ENCODE measurements around the gene ANAPC10. TPM values are rescaled to one million over a fixed set of nuclear protein-coding genes. Genes with fewer than 3 reads are reported as not detected.

The ANAPC10 gene
- polyA plus RNA-seq, 4 donors, result 10.1 to 18.7 (median 12.8) TPM

- Histone ChIP-seq H3K4me1 (ENCODE audit: control insufficient read depth in 3 of 3, insufficient read depth in 2 of 3, low read depth in 1 of 3, low read length in 2 of 3) (no peaks in the 10 kb centered on the region), H3K27me3 (ENCODE audit: control insufficient read depth in 3 of 3, insufficient read depth in 3 of 3, low read length in 3 of 3) (no peaks in the 10 kb centered on the region), H3K4me3 (ENCODE audit: low read depth in 1 of 3, low read length in 3 of 3) (no peak overlapping the region), H3K27ac (ENCODE audit: low read depth in 1 of 3, low read length in 2 of 3) (no peak overlapping the region), H3K36me3 (ENCODE audit: control insufficient read depth in 3 of 3, insufficient read depth in 2 of 3, low read depth in 1 of 3, low read length in 3 of 3) (peaks cover 4 to 19% (median 11%) of the 10 kb centered on the region in 3 donors), H3K9me3 (ENCODE audit: control insufficient read depth in 2 of 2, insufficient read depth in 1 of 2, low read depth in 1 of 2, low read length in 1 of 2) (peaks cover 0 to 5% of the 10 kb centered on the region in 2 donors)
- FAIRE-seq (no peak), DNase-seq (no peak)
- 92 to 100% (median 100%) methylated on average over 1 of the region's 1 CpG for WGBS, 3 donors
Measured at GRCh38 chr4:145090380-145090779, 7.6 kb downstream of the ANAPC10 start.

DNA sequence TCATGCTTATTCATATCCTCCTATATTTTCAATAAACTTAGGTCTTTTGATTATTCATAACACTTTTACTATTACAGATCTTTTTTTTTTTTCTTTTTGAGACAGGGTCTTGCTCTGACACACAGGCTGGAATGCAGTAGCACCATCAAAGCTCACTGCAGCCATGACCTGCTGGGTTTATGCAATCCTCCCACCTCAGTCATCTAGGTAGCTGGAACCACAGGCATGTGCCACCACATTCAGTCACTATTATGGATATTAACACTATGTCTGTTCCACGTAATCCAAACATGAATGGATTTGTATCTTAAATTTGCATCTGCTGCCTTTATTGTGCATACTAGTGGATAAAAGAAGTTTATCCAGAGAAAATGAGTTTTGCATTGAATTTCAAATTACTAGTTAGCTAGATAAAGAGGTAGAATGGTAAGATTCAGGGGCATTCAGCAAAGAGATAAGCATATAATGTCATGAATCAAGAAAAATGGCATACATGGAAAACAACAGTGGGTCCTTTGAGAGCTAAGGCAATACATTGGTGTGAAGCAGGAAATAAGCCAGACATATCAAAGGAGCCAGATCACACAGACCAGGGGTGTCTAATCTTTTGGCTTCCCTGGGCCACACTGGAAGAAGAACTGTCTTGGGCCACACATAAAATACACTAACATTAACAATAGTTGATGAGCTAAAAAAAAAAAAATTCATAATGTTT is 13.9 kb downstream of the ANAPC10 start:
- DNase-seq, result no peak
- WGBS, 3 donors, result 93 to 100% (median 97%) methylated on average over 1 of the region's 1 CpG
- no peak overlapping the region for H3K27ac ChIP-seq (ENCODE audit: low read depth in 1 of 3, low read length in 2 of 3)
- peaks cover 0 to 30% (median 0%) of the 10 kb centered on the region in 3 donors for H3K36me3 ChIP-seq (ENCODE audit: control insufficient read depth in 3 of 3, insufficient read depth in 2 of 3, low read depth in 1 of 3, low read length in 3 of 3)
- H3K9me3 ChIP-seq (ENCODE audit: control insufficient read depth in 2 of 2, insufficient read depth in 1 of 2, low read depth in 1 of 2, low read length in 1 of 2), result no peaks in the 10 kb centered on the region
- FAIRE-seq, result no peak
- H3K27me3 ChIP-seq (ENCODE audit: control insufficient read depth in 3 of 3, insufficient read depth in 3 of 3, low read length in 3 of 3), result no peaks in the 10 kb centered on the region
- H3K4me3 ChIP-seq (ENCODE audit: low read depth in 1 of 3, low read length in 3 of 3), result no peak overlapping the region
- no peaks in the 10 kb centered on the region for H3K4me1 ChIP-seq (ENCODE audit: control insufficient read depth in 3 of 3, insufficient read depth in 2 of 3, low read depth in 1 of 3, low read length in 2 of 3)

GRCh38 chr4:145081756-145082155 is 16.2 kb downstream of the ANAPC10 start:
- H3K4me1 ChIP-seq (ENCODE audit: control insufficient read depth in 3 of 3, insufficient read depth in 2 of 3, low read depth in 1 of 3, low read length in 2 of 3), result no peaks in the 10 kb centered on the region
- no peaks in the 10 kb centered on the region for H3K27me3 ChIP-seq (ENCODE audit: control insufficient read depth in 3 of 3, insufficient read depth in 3 of 3, low read length in 3 of 3)
- no peaks in the 10 kb centered on the region for H3K9me3 ChIP-seq (ENCODE audit: control insufficient read depth in 2 of 2, insufficient read depth in 1 of 2, low read depth in 1 of 2, low read length in 1 of 2)
- 91 to 100% (median 100%) methylated on average over 1 of the region's 1 CpG for WGBS, 3 donors
- no peak for FAIRE-seq
- H3K36me3 ChIP-seq (ENCODE audit: control insufficient read depth in 3 of 3, insufficient read depth in 2 of 3, low read depth in 1 of 3, low read length in 3 of 3), result peaks cover 0 to 26% (median 2%) of the 10 kb centered on the region in 3 donors
- no peak overlapping the region for H3K4me3 ChIP-seq (ENCODE audit: low read depth in 1 of 3, low read length in 3 of 3)
- no peak overlapping the region for H3K27ac ChIP-seq (ENCODE audit: low read depth in 1 of 3, low read length in 2 of 3)
- no peak for DNase-seq

- no peak for DNase-seq
- Histone ChIP-seq H3K27ac (ENCODE audit: low read depth in 1 of 3, low read length in 2 of 3) (no peak overlapping the region), H3K4me3 (ENCODE audit: low read depth in 1 of 3, low read length in 3 of 3) (no peak overlapping the region), H3K36me3 (ENCODE audit: control insufficient read depth in 3 of 3, insufficient read depth in 2 of 3, low read depth in 1 of 3, low read length in 3 of 3) (peaks cover 2 to 19% (median 2%) of the 10 kb centered on the region in 3 donors), H3K9me3 (ENCODE audit: control insufficient read depth in 2 of 2, insufficient read depth in 1 of 2, low read depth in 1 of 2, low read length in 1 of 2) (no peaks in the 10 kb centered on the region), H3K27me3 (ENCODE audit: control insufficient read depth in 3 of 3, insufficient read depth in 3 of 3, low read length in 3 of 3) (no peaks in the 10 kb centered on the region), H3K4me1 (ENCODE audit: control insufficient read depth in 3 of 3, insufficient read depth in 2 of 3, low read depth in 1 of 3, low read length in 2 of 3) (no peaks in the 10 kb centered on the region)
- WGBS, 3 donors, result 91 to 95% (median 94%) methylated on average over 2 of the region's 2 CpGs
- FAIRE-seq, result no peak
Measured at GRCh38 chr4:145076469-145076855, 21.5 kb downstream of the ANAPC10 start.

DNA sequence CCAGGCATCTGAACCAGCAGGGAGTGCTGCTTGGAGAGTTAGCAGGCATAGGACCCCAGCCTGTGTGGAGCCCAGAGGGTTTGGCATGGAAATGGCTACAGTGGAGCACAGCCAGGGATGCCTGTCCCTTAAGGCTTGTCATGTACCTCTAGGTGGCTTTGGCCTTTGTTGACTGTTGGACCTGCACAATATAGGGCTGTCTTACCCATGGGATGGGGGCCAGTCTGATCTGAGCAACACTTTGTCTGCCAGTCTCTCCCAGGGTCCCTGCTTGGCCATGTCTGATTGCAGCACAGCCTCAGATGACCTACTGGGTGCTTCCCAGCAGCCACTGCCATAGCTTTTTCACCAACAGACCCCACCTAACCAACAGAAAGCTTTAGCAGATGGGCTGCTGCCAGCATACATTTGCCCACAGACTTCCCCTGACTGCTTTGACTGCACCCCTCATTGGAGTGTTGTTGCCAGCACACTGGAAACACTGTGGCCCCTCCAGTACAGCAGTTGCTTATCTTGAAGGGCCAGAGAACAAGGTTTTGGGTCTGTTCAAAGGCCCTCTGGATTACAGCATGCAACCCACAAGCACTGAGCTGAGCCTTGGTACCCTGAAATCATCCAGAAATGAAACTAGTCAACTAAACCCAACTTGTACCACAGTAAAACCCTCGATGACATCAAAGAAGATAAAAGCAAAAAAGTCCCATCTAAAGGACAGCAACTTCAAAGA is 22.1 kb downstream of the ANAPC10 start:
- DNase-seq (no peak), FAIRE-seq (no peak)
- Histone ChIP-seq H3K27ac (ENCODE audit: low read depth in 1 of 3, low read length in 2 of 3) (no peak overlapping the region), H3K27me3 (ENCODE audit: control insufficient read depth in 3 of 3, insufficient read depth in 3 of 3, low read length in 3 of 3) (no peaks in the 10 kb centered on the region), H3K9me3 (ENCODE audit: control insufficient read depth in 2 of 2, insufficient read depth in 1 of 2, low read depth in 1 of 2, low read length in 1 of 2) (no peaks in the 10 kb centered on the region), H3K4me3 (ENCODE audit: low read depth in 1 of 3, low read length in 3 of 3) (no peak overlapping the region), H3K36me3 (ENCODE audit: control insufficient read depth in 3 of 3, insufficient read depth in 2 of 3, low read depth in 1 of 3, low read length in 3 of 3) (peaks cover 2 to 20% (median 2%) of the 10 kb centered on the region in 3 donors), H3K4me1 (ENCODE audit: control insufficient read depth in 3 of 3, insufficient read depth in 2 of 3, low read depth in 1 of 3, low read length in 2 of 3) (no peaks in the 10 kb centered on the region)
- WGBS, 3 donors, result 73 to 86% (median 86%) methylated on average over 1 of the region's 1 CpG

GRCh38 chr4:145071560-145071959 is 26.4 kb downstream of the ANAPC10 start:
- 93 to 97% (median 96%) methylated on average over 2 of the region's 2 CpGs for WGBS, 3 donors
- peaks cover 0 to 11% (median 2%) of the 10 kb centered on the region in 3 donors for H3K36me3 ChIP-seq (ENCODE audit: control insufficient read depth in 3 of 3, insufficient read depth in 2 of 3, low read depth in 1 of 3, low read length in 3 of 3)

DNA sequence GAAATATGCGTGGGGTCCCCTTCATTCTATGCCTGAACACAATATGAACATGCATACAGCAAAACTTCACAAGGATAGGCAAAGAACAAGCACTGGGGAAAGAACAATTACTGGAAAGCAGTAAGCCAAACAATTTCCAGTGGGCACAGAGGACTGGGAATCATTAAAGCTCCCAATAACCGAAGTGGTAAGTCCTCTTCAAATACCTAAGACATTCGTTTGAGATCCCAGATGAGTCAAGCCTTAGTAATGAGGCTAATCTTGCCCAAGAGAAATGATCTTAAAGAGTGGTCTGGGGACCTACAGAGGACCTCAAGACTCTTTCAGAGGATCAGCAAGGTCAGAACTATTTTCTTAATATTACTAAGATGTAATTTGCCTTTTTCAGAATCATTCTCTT is 28.6 kb downstream of the ANAPC10 start:
- Histone ChIP-seq H3K36me3 (ENCODE audit: control insufficient read depth in 3 of 3, insufficient read depth in 2 of 3, low read depth in 1 of 3, low read length in 3 of 3) (peaks cover 0 to 3% (median 0%) of the 10 kb centered on the region in 3 donors), H3K27ac (ENCODE audit: low read depth in 1 of 3, low read length in 2 of 3) (no peak overlapping the region), H3K4me3 (ENCODE audit: low read depth in 1 of 3, low read length in 3 of 3) (no peak overlapping the region), H3K4me1 (ENCODE audit: control insufficient read depth in 3 of 3, insufficient read depth in 2 of 3, low read depth in 1 of 3, low read length in 2 of 3) (peaks cover 0 to 2% (median 0%) of the 10 kb centered on the region in 3 donors), H3K27me3 (ENCODE audit: control insufficient read depth in 3 of 3, insufficient read depth in 3 of 3, low read length in 3 of 3) (no peaks in the 10 kb centered on the region), H3K9me3 (ENCODE audit: control insufficient read depth in 2 of 2, insufficient read depth in 1 of 2, low read depth in 1 of 2, low read length in 1 of 2) (no peaks in the 10 kb centered on the region)
- DNase-seq (no peak), FAIRE-seq (no peak)
- WGBS, 3 donors, result 89 to 93% (median 89%) methylated on average over 3 of the region's 3 CpGs

More at GRCh38 chr4:145071560-145071959, 26.4 kb downstream of the ANAPC10 start:
- Histone ChIP-seq H3K4me1 (ENCODE audit: control insufficient read depth in 3 of 3, insufficient read depth in 2 of 3, low read depth in 1 of 3, low read length in 2 of 3) (no peaks in the 10 kb centered on the region), H3K27me3 (ENCODE audit: control insufficient read depth in 3 of 3, insufficient read depth in 3 of 3, low read length in 3 of 3) (no peaks in the 10 kb centered on the region), H3K9me3 (ENCODE audit: control insufficient read depth in 2 of 2, insufficient read depth in 1 of 2, low read depth in 1 of 2, low read length in 1 of 2) (no peaks in the 10 kb centered on the region), H3K27ac (ENCODE audit: low read depth in 1 of 3, low read length in 2 of 3) (no peak overlapping the region), H3K4me3 (ENCODE audit: low read depth in 1 of 3, low read length in 3 of 3) (no peak overlapping the region)
- FAIRE-seq, result no peak
- DNase-seq, result no peak

DNA sequence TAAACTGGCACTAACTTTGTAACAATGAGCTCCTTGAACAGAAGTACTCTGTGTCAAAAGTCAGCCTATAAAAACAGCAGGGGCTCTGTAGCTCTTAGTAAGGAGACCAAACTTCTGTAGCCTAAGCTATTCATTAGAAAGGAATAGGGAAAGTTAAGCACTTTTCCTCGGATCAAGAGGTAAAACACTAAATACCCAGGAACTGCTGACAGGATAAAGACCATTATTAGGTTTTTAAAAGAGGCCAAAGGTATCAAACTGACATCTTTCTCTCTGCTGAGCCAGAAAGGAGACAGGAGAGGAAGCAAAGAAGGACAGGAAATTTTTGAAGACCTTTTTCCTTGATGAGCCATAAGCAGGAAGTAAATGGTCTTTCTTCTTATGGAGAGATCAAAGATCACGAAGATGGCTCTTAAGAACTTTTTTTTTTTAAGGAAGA is 31.9 kb downstream of the ANAPC10 start:
- Histone ChIP-seq H3K27me3 (ENCODE audit: control insufficient read depth in 3 of 3, insufficient read depth in 3 of 3, low read length in 3 of 3) (no peaks in the 10 kb centered on the region), H3K4me1 (ENCODE audit: control insufficient read depth in 3 of 3, insufficient read depth in 2 of 3, low read depth in 1 of 3, low read length in 2 of 3) (peaks cover 0 to 2% (median 0%) of the 10 kb centered on the region in 3 donors), H3K36me3 (ENCODE audit: control insufficient read depth in 3 of 3, insufficient read depth in 2 of 3, low read depth in 1 of 3, low read length in 3 of 3) (peaks cover 0 to 6% (median 0%) of the 10 kb centered on the region in 3 donors), H3K27ac (ENCODE audit: low read depth in 1 of 3, low read length in 2 of 3) (peak overlapping the region; percentile 20 to 76 (median 48)), H3K9me3 (ENCODE audit: control insufficient read depth in 2 of 2, insufficient read depth in 1 of 2, low read depth in 1 of 2, low read length in 1 of 2) (no peaks in the 10 kb centered on the region), H3K4me3 (ENCODE audit: low read depth in 1 of 3, low read length in 3 of 3) (no peak overlapping the region)
- 6 to 43% (median 41%) methylated on average over 2 of the region's 2 CpGs for WGBS, 3 donors
- peak; percentile 52 to 62 for DNase-seq
- no peak for FAIRE-seq

Measured in small intestine (tissue), 7 donors.